Tongue (tissue), 2 donors: Measurements from ENCODE around the gene NABP1. TPM values are rescaled to one million over a fixed set of nuclear protein-coding genes. Genes with fewer than 3 reads are reported as not detected.
"Not testable (repeated sequence)": the region's sequence is repeated elsewhere in the genome, so short reads cannot be mapped to it uniquely, and the experiment has no call there.

Experiments used
- DNase-seq: peaks from one replicate; pipeline ENCODE4 v3.0.0-alpha.2; 2015
- total RNA-seq: library from RNA; depleted of rRNA; stranded (reverse); fragments of >200 nt; gene quantifications from one replicate; pipeline ENCODE4 v1.2.3, GENCODE V29; 2014

Gene NABP1, protein sequence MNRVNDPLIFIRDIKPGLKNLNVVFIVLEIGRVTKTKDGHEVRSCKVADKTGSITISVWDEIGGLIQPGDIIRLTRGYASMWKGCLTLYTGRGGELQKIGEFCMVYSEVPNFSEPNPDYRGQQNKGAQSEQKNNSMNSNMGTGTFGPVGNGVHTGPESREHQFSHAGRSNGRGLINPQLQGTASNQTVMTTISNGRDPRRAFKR
- total RNA-seq = 7.6 TPM

DNA sequence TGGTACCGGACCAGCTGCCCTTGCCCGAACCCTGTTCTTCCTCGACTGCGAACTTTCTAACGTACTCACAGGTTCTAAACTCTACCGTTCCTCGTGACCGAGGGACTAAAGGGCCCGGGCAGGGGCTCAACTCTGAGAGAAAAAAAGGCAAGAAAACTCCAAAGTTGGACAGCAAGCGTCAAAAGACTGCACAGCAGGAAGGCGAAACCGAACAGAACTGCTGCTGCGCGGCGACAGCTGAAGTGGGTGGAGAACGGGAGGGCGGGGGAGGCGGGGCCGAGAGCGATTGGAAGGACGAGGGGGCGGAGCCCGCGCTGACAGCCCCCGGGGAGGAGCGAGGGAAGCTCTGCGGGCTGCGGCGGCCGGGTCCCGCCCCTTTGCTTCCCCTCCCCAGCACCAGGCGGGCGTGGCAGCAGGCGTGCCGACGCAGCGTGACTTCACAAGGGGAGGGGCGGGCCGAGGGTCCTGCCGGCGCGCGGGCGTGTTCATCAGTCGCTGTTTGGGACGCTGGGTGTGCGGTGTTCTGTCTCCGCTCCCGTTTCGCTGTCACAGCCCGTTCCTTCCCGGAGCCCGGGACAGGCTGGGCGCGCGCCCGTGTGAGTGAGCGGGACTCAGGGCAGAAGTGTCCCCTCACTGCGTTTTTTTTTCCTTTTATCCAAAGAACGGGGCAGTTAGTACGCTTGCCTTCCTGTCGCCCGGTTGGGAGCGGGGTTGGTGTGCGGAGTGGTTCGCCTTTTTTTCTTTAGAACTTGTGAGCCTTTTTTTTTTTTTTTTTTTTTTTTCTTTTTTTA lies at the start of gene NABP1:
NABP1 (plus strand) TSS at position 491 of the 791 bp plus-strand sequence. CDS start 479 bp downstream, outside the sequence.
- peak; percentile 99 for DNase-seq

DNA sequence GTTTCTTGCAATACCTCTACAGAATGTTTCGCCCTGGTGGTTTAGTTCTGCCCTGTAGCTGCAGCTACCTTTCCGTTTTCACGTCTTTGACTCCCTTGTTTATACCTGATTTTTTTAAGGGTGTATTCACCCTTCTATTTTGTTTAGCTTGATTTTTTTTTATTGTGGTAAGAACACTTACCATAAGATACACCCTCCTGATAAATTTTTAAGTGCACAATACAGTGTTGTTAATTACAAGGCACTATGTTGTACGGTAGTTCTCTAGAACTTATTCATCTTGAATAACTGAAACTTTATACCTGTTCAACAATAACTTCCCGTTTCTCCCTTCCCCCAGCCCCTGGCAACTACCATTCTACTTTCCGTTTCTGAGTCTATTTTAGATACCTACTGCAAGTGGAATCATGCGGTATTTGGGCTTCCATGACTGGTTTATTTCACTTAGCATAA lies 48.9 kb upstream of the NABP1 start:
- DNase-seq = no peak

DNA sequence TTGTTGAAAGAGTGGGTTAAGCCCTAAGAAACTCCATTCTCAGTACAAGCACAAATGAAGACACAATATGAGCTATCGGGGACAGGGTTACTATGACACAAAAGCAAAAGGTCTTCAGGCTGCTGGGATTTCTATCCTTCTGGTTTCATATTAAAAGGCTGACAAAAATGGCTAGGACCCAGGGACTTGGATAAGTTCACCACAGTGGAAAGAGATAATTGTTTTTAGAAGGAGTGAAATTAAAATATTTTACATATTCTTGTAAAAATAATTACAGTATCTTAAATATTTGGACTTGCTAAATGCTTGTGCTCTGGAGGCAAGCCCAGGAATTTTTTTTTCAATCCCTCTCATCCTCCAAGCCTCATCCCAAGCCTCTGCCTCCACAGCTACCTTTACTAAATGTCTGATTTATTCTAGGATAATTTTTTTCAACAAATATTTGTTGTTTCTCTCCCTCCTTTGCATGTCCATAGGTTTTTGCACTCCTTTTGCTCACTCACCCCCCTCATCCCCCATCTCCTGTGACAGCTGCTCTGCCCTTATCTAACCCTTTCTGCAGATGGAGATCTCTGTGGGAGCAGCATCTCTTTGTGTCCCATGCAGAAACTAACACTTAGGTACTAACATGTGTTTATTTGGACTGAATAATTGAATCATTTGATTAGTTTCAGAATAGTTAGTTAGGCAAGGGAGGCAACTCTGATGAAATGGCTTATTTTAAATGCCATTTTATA lies 47.8 kb upstream of the NABP1 start:
- no peak for DNase-seq

DNA sequence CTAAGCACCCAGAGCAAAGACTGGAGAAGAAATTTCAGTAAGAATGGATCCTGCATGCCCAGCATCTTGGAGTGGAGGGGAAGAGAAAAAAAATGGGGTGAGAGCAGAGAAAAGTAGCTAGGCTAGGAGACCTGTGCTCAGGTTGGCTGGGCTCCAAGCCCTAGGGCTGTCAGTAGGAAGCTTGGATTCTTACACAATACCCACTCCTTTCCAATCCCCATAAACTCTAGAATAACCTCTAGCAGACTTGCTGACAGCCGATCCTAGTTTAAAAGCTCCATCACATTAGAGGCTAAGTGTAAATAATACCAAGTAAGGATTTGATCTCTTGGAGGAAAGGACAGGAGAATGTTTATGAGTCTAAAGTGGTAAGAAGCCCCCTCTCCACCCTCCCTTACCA lies 46.2 kb upstream of the NABP1 start:
- no peak for DNase-seq

- no peak for DNase-seq
Measured at GRCh38 chr2:191632426-191632825, 45.5 kb upstream of the NABP1 start.

DNA sequence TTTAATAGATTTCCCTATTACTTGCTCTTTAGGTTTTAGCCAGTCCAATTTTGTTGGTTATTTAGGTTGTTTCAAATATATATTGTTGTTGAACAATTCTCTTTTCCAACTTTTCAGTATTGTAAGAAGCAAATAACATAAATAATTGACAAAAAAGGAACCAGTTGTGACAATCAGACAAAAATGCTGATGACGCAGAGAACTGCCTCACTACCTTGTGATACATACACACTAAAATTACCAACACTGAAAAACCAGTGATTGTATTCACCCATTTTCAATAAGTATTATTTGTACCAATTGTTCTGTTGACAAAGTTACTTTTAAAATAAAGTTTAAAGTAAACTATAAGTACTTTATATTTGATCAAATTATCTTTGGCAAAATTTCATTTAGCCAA lies 43.1 kb upstream of the NABP1 start:
- no peak for DNase-seq

GRCh38 chr2:191635333-191636234 lies 42.4 kb upstream of the NABP1 start:
- no peak for DNase-seq

DNA sequence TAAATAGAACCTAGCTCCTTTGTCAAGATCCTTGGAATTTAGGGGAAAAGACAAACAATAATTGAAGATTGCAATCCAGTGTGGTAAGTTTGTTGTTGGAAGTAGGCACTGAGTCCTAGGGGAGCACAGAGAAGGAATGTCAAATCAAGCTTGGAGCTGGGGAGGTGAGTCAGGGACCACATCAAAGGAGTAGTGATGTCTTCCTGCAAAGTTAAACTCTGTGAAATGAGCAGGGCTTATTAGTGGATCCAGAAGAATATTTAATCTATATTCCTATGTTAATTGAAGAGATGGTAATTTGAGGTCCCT lies 41.7 kb upstream of the NABP1 start:
- no peak for DNase-seq

- no peak for DNase-seq
Measured at GRCh38 chr2:191636586-191636985, 41.4 kb upstream of the NABP1 start.

DNA sequence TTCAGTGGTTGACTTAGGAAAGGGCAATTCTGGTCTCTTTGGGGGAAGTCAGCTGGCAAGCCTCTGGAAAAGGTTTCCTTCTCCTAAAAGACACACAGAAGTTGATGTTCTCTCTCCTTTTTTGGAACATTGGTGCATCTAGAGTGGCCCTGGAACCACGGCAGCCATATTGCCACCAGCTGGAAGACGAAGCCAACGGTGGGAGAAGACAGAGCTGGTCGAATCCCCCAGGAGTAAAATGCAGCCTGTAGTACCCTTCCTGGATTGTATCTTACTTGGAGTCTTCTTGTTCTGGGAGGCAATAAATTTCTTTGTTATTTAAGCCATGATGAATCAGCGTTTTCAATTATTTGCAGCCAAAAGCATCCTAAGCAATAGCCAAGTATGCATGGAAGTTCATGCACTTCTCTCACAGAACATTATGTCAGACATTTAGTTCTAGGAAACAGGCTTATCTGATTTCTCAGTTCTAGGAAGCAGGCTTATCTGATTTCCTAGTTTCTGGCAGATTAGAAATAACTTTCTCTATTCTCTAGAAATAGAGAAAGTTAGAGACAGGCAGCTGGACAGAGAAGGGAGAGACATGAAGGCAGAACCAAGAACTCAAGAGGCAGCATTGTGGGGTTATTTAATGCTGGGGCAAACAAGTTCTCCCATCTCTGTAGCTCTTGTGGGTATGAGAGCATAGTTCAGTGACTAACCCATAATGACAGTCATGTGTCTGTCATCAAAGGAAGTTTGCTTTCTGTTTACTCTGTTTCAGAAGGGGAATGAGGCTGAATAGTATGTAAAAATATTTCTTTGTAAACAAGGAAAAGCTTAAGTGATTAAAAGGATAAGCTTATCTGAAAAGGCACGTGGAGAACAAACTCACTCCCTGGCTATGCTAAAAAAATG lies 40.5 kb upstream of the NABP1 start:
- DNase-seq = no peak

- DNase-seq = peak; percentile 6
Measured at GRCh38 chr2:191638079-191638801, 39.7 kb upstream of the NABP1 start.

DNA sequence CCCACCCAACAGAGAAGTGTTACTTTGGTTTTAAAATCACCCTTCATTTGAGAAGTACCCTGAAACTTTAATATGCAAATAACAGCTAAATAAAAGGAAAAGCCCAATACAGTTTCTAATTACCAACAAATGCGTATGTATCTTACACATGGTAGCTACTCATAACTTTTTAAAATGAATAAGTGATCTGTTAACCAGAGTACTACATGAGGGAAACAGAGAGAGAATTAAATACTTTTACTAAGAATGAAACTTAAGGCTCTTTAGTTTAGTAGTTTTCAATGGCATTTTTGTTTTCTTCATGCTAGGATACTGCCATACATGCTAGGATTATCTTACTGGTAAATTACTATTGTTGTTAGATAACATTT lies 39.1 kb upstream of the NABP1 start:
- DNase-seq = no peak

DNA sequence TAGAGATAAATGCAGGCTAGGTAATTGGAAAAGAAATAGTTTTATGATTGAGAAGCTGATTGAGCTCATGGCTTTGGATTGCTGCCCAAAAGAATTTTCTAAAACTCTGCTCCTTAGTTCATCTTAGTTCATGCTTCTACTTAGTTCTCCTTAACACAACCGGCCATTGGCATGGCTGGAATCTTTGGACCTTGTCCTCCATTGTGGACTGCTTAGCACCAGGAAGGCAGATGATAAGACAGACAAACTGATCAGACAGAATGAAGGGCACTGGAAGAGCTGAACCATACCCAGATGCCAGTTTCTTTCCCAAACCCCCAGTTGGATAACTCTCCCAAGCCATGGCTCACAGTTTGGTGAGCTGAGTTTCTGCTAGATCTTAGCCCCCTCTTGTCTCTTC lies 36.3 kb upstream of the NABP1 start:
- no peak for DNase-seq

DNA sequence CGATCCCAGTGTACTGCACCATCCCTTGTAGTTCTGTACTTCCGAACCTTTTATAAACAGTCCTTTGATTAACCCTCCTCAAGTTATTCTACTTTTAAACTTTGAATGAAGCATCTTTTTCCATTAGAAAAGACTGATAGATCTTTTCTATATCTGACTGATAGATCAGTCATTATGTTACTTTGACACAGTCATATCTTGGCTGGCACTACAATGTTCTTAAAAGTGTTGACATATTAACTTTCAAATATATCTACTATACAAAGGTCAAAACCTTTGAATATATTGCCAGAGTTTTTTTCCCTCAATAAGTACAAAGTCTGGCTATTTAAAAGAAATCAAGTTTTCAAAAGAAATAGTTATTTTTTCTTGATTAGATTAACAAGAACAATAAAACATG lies 35.4 kb upstream of the NABP1 start:
- DNase-seq = no peak

DNA sequence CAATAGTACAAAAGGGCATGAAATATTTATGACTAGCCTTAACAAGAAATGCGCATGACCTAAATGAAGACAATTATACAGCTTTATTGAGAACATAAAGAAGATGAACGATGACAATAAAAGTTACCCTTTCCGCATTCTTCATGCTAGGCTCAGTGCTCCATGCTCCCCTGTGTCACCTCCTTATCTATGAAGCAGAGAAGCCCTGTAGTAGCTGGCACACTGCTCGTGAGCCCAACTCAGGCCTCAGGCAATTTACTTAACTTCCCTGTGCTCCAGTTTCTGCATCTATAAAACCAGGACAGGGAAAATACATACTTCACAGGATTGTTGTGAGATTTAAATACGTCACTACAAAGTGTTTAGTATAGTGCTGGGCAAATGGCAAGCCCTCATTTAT lies 34.5 kb upstream of the NABP1 start:
- DNase-seq = no peak

GRCh38 chr2:191644613-191645012 lies 33.3 kb upstream of the NABP1 start:
- DNase-seq = not testable (repeated sequence)

DNA sequence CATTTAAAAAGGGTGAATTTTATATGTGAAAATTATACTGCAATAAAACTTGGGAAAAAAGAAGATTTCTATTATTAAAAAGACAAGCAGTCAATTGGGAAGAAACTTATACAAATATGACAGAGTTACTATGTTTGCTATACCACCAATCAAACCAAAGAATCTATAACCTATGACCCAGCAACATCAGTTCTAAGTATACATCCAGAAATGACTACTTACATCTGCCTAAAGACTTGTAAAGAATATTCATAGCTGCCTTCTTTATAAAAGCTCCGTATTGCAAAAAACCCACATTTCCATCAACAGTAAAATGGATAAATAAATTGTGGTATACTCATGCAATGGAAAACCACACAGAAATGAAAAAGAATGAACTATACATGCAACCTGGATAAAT lies 32.9 kb upstream of the NABP1 start:
- no peak for DNase-seq

DNA sequence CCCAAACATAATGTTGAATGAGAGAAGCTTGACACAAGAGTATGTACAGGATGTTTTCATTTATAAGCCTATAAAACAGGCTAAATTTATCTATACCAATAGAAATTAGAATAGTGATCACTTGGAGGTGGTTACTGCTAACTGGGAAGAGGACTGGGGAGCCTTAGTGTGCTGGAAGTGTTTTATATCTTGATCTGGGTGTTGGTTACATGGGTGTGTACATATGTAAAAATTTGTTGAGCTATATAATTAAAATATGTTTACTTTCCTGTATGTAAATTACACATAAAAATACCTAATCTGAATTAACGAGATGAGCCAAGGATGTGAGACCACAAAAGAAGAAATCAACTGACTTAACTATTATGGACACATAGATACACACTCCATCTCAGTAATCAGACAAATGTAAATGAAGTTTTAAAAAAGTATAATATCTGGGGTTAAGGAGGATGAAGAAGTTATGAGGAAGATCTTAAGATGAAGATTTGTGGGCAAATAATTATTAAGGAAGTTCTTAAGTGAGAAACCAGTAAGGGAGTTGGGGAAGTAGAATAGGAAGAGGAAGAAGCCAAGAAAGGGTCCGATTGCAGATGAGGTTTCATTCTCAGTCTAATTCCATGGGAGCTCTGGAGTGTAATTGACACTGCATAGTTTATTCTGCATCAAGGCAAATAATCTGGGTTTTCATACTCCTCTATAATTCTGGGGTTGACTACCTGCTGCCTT lies 32.3 kb upstream of the NABP1 start:
- no peak for DNase-seq

GRCh38 chr2:191646163-191646902 lies 31.6 kb upstream of the NABP1 start:
- DNase-seq = no peak
